PFSK-1 (cell line): ENCODE results near the gene SPTLC2.

Experiments used
- FOXP2 ChIP-seq: optimal IDR thresholded peaks from 2 replicates; pipeline ENCODE3; 2011; ENCODE audit warnings: borderline replicate concordance, control low read depth, inconsistent platforms; ENCODE audit not compliant: insufficient read depth; ENCODE audit errors: extremely low read length, extremely low read depth
- POLR2AphosphoS5 ChIP-seq: IDR thresholded peaks from 2 replicates; pipeline ENCODE4 v1.6.1; 2012; ENCODE audit warnings: low read depth, mild to moderate bottlenecking, control low read depth, low read length, moderate library complexity
- REST ChIP-seq, 2 experiments: IDR thresholded peaks; 2 replicates each; pipeline versions ENCODE4 v1.6.1 to v1.8.0; 2011 to 2012; ENCODE audit warnings: low read depth in 2 of 2, low read length in 2 of 2, control low read depth in 1 of 2, inconsistent platforms in 1 of 2, mild to moderate bottlenecking in 1 of 2, moderate library complexity in 1 of 2; ENCODE audit not compliant: insufficient read depth in 1 of 2
- SIN3A ChIP-seq: IDR thresholded peaks from 2 replicates; pipeline ENCODE4 v1.6.1; 2012; ENCODE audit warnings: mild to moderate bottlenecking, low read length, moderate library complexity, borderline replicate concordance; ENCODE audit not compliant: insufficient read depth
- TAF1 ChIP-seq: IDR thresholded peaks from 2 replicates; pipeline ENCODE4 v1.6.1; 2012; ENCODE audit warnings: low read length, control low read depth, borderline replicate concordance; ENCODE audit not compliant: insufficient read depth

The SPTLC2 gene

GRCh38 chr14:77507762-77508161, 108.7 kb downstream of the SPTLC2 start:
- TF ChIP-seq SIN3A (no peak), TAF1 (no peak), REST (IDR thresholded peaks at IDR 0.05; ENCODE audit: insufficient read depth in 1 of 2, low read depth in 2 of 2, low read length in 2 of 2) (no peak), POLR2AphosphoS5 (no peak), FOXP2 (no peak)

GRCh38 chr14:77505031-77505430, 111.4 kb downstream of the SPTLC2 start:
- TF ChIP-seq POLR2AphosphoS5 (no peak), REST (IDR thresholded peaks at IDR 0.05; ENCODE audit: insufficient read depth in 1 of 2, low read depth in 2 of 2, low read length in 2 of 2) (no peak), SIN3A (no peak), FOXP2 (no peak), TAF1 (no peak)

GRCh38 chr14:77503138-77503537, 113.3 kb downstream of the SPTLC2 start:
- no peak for TF ChIP-seq FOXP2
- TF ChIP-seq REST (IDR thresholded peaks at IDR 0.05; ENCODE audit: insufficient read depth in 1 of 2, low read depth in 2 of 2, low read length in 2 of 2) = no peak
- TF ChIP-seq TAF1 = no peak
- no peak for TF ChIP-seq POLR2AphosphoS5
- TF ChIP-seq SIN3A = no peak

GRCh38 chr14:77502109-77502782, 114.2 kb downstream of the SPTLC2 start:
- no peak for TF ChIP-seq SIN3A
- TF ChIP-seq FOXP2 = no peak
- TF ChIP-seq REST (IDR thresholded peaks at IDR 0.05; ENCODE audit: insufficient read depth in 1 of 2, low read depth in 2 of 2, low read length in 2 of 2) = no peak
- no peak for TF ChIP-seq TAF1
- TF ChIP-seq POLR2AphosphoS5 = no peak
